ENCODE measurements around the gene SMLR1. TPM values are rescaled to one million over a fixed set of nuclear protein-coding genes. Genes with fewer than 3 reads are reported as not detected.
"Not testable (repeated sequence)": the region's sequence is repeated elsewhere in the genome, so short reads cannot be mapped to it uniquely, and the experiment has no call there.

SMLR1 gene
- total RNA-seq, 2 experiments from 2014 or later: not detected

DNA sequence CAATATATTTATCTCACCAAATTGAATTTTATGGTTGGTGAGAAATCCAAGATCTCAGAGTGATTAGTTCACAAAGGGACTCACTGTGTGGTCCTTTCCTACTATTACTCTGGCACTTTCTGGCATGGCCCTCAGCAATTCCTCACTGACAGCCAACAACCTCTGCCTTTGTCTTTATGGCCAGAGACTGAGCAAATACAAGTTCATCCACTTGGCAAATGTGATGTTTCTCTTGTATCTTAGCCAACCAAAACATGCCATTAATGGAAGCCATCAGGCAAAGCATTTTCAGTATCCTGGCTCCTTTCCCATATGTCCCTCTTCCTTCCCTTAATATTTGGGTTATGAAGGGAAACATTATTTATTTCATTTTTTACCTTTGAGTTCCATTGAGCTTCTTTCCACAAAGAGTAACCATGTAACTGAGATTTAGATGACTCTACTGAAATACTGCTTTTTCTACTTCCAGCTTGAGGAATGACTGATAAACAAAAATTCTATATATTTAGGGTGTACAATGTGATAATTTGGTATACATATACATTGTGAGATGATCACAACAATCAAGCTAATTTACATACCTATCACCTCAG lies 30.8 kb upstream of the SMLR1 start:
- Mint-ChIP-seq H3K36me3 (ENCODE audit: low read depth) (no peaks in the 10 kb centered on the region), H3K9me3 (ENCODE audit: insufficient read depth) (no peaks in the 10 kb centered on the region), H3K27me3 (ENCODE audit: low read depth) (no peaks in the 10 kb centered on the region), H3K4me1 (ENCODE audit: low read depth) (no peaks in the 10 kb centered on the region), H3K4me3 (no peak overlapping the region), H3K27ac (no peak overlapping the region)
- ATAC-seq (no peak), DNase-seq (no peak)
- POLR2A ChIA-PET: no interaction called here
- CTCF ChIA-PET: interaction anchor here (0.6 kb wide), 1 partner anchor 32 kb away, joined by 3 read pairs; no protein-coding TSS in a partner anchor

DNA sequence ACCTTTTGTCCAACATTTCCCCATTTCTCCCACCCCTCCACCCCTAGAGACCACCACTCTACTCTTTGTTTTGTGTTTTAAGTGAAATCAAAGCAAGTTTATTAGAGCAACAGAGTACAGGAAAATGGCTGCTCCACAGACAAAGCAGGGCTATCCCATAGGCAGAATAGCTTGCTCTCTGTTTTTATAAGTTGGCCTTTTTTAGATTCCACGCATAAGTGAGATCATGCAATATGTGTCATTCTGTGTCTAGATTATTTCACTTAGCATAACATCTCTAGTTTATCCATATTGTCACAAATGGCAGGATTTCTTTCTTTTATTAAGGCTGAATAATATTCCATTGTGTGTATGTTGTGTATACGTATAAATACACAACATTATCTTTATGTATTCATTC lies 30.1 kb upstream of the SMLR1 start:
- H3K36me3 Mint-ChIP-seq (ENCODE audit: low read depth): no peaks in the 10 kb centered on the region
- no peaks in the 10 kb centered on the region for H3K9me3 Mint-ChIP-seq (ENCODE audit: insufficient read depth)
- no peaks in the 10 kb centered on the region for H3K4me1 Mint-ChIP-seq (ENCODE audit: low read depth)

DNA sequence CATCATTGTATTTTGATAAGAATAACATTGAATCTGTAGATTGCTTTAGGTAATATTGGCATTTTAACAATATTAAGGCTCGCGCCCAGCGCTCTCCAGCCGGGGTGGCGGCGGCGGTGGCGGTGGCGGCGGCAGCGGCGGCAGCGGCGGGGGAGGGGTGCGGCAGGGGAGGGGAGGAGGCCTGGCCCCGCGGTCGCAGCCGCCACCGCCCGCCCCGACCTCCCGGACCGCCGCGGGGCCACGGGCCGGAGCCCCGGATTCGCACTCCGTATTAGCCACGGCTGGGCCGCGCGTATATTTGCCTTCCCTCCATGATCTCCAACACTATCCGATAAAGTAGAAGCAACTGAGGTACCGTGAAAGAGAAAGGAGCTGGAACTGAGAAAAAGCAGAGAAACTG lies 25.8 kb upstream of the SMLR1 start:
- H3K4me1 Mint-ChIP-seq (ENCODE audit: low read depth); H3K9me3 Mint-ChIP-seq (ENCODE audit: insufficient read depth); H3K27ac Mint-ChIP-seq; POLR2A ChIA-PET; DNase-seq; H3K27me3 Mint-ChIP-seq (ENCODE audit: low read depth); H3K36me3 Mint-ChIP-seq (ENCODE audit: low read depth); H3K4me3 Mint-ChIP-seq; CTCF ChIA-PET; ATAC-seq: not testable (repeated sequence)

More for the DNA sequence above, 30.1 kb upstream of the SMLR1 start:
- no peak overlapping the region for H3K27ac Mint-ChIP-seq
- ATAC-seq (no peak), DNase-seq (no peak)
- CTCF ChIA-PET: no interaction called here
- no peaks in the 10 kb centered on the region for H3K27me3 Mint-ChIP-seq (ENCODE audit: low read depth)
- no peak overlapping the region for H3K4me3 Mint-ChIP-seq
- POLR2A ChIA-PET: no interaction called here

DNA sequence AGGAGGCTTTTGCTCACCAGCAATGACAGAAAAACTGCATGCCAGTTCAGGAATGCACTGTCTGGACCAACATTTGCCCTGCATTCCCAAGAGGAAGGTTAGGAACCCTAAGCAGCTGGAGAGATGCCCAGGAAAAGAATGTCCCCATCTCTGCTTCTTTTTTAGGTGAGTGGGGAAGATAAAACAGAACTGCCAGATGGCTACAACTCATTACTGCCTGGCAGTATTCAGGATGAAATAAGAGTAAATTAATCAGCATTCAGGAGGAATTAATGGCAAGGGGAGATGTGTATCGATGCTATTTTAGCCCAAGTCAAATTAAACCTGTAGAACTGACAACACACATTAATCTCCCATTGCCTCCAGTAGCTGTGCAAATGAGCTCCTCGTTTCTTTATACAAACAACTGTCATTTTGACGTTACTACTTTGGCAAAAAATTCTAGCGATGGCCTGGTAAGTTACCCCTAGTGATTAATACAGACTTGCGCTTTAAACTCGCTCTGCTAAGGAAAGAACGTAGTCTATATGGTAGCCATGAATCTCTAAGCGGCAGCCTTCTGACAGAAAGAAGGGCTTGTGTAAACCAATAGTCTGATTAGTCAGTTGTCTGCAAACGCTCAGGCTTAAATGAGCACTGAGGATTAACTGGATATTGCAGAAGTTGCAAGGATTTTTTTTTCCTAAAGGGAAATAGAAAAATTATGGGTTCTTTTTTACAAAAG lies 16.7 kb upstream of the SMLR1 start:
- ChIA-PET POLR2A (no interaction called here), CTCF (no interaction called here)
- ATAC-seq (no peak), DNase-seq (no peak)
- no peak overlapping the region for H3K27ac Mint-ChIP-seq
- no peak overlapping the region for H3K4me3 Mint-ChIP-seq
- no peaks in the 10 kb centered on the region for H3K9me3 Mint-ChIP-seq (ENCODE audit: insufficient read depth)
- no peaks in the 10 kb centered on the region for H3K4me1 Mint-ChIP-seq (ENCODE audit: low read depth)
- H3K36me3 Mint-ChIP-seq (ENCODE audit: low read depth): no peaks in the 10 kb centered on the region
- peaks cover 3% of the 10 kb centered on the region for H3K27me3 Mint-ChIP-seq (ENCODE audit: low read depth)

DNA sequence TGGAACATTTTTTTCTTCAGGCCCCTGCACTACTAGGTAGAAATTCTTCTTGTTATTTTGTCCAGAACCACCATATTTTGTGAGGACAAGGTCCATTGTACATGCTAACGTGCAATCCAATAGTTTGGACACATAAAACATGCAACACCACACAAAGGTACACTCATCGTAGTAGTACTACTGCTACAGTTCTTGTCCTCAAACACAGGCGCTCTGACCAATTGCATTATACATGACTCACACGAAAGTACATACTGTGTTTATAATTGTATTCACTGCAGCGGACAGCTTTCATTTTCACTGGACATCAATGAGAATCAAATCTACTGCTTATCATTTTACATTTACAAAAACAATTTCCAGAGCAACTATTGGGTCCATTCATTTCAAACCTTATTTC lies 15.3 kb upstream of the SMLR1 start:
- Mint-ChIP-seq H3K4me3 (no peak overlapping the region), H3K27me3 (ENCODE audit: low read depth) (peaks cover 3% of the 10 kb centered on the region), H3K4me1 (ENCODE audit: low read depth) (no peaks in the 10 kb centered on the region), H3K27ac (no peak overlapping the region), H3K36me3 (ENCODE audit: low read depth) (no peaks in the 10 kb centered on the region), H3K9me3 (ENCODE audit: insufficient read depth) (no peaks in the 10 kb centered on the region)
- ATAC-seq: no peak
- CTCF ChIA-PET: interaction anchor here (0.6 kb wide), 1 partner anchor 328 kb away, joined by 3 read pairs; no protein-coding TSS in a partner anchor
- no peak for DNase-seq
- POLR2A ChIA-PET: no interaction called here

DNA sequence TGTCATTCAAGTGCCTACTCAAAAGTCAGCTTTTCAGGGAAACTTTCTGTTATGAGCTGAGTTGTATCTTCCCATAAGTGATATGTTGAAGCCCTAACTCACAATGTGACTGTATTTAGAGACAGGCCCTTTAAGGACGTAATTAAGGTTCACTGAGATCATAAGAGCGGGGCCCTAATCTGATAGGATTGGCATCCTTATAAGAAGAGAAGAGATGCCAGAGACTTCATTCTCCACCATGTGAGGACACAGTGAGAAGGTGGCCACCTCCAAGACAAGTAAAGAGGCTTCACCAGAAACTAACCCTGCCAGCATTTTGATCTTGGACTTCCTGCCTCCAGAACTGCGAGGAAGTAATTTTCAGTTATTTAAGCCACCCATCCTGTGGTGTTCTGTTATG lies 12.7 kb upstream of the SMLR1 start:
- CTCF ChIA-PET: interaction anchor here (0.9 kb wide), 1 partner anchor 532 kb away, joined by 3 read pairs; no protein-coding TSS in a partner anchor
- peaks cover 7% of the 10 kb centered on the region for H3K9me3 Mint-ChIP-seq (ENCODE audit: insufficient read depth)

DNA sequence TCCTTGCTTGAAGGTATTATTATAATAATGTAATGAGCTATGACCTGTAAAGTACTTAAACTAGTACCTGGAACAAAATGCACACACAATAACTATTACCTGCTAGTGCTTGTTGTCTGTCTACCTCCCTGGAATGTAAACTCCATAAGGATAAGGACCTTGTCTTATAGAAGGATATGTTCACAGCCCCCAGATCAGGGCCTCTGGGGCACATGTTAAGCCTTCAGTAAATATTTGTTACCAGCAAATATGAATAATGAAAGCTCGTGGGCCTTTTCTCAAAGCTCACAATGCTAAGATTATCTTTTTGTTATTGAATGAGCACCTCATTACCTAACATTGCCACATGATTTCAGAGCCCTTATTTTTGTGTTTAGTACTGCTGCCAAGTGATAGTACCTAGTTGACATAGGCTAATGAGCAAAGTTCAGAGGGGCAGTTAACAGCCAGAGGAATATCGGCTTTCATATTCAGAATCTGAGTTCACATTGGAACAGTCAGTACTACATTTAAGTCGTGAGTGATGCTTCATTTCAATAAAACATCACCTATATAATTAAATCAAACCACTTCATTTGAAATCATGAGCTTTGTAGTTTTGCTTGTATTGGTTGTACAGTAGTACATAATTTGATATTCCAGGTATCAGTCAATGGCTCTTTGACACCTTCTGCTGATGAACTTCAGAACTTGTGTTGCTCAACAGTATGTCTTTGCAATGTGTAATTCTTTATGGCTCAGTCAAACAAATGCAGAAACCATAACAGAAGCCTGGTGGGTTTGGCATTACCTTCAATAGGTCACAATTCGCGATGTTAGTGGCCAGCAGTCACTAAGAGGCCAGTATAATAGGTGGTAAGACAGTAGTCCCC lies 11.8 kb upstream of the SMLR1 start:
- ChIA-PET POLR2A (no interaction called here), CTCF (interaction anchor here (0.8 to 0.9 kb wide), 2 partner anchors 117 to 533 kb away, joined by 3 to 4 read pairs; no protein-coding TSS in a partner anchor)
- Mint-ChIP-seq H3K27ac (no peak overlapping the region), H3K36me3 (ENCODE audit: low read depth) (peaks cover 4% of the 10 kb centered on the region), H3K4me1 (ENCODE audit: low read depth) (peaks cover 4% of the 10 kb centered on the region), H3K27me3 (ENCODE audit: low read depth) (peaks cover 2% of the 10 kb centered on the region), H3K9me3 (ENCODE audit: insufficient read depth) (peaks cover 7% of the 10 kb centered on the region), H3K4me3 (no peak overlapping the region)
- no peak for DNase-seq
- ATAC-seq: no peak

More for the DNA sequence above, 12.7 kb upstream of the SMLR1 start:
- DNase-seq: no peak
- peaks cover 4% of the 10 kb centered on the region for H3K36me3 Mint-ChIP-seq (ENCODE audit: low read depth)
- peaks cover 5% of the 10 kb centered on the region for H3K27me3 Mint-ChIP-seq (ENCODE audit: low read depth)
- ATAC-seq: no peak
- peaks cover 4% of the 10 kb centered on the region for H3K4me1 Mint-ChIP-seq (ENCODE audit: low read depth)
- POLR2A ChIA-PET: no interaction called here
- H3K27ac Mint-ChIP-seq: no peak overlapping the region
- no peak overlapping the region for H3K4me3 Mint-ChIP-seq

DNA sequence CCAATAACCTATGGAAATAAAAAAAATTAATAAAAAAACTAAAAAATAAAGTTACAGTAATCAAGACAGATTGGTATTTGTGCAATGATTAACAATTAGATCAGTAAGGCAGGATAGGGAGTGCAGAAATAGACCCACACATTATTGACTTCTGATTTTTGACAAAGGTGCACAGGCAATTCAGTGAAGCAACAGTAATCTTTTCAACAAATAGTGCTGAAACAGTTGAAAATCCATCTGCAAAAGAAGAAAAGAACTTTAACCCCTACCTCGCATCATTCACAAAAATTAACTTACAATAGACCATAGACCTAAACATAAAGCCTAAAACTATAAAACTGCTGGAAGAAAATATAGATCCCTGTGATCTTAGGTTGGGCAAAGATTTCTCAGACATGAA lies 4.5 kb upstream of the SMLR1 start:
- POLR2A ChIA-PET: no interaction called here
- H3K27ac Mint-ChIP-seq: no peak overlapping the region
- peaks cover 8% of the 10 kb centered on the region for H3K27me3 Mint-ChIP-seq (ENCODE audit: low read depth)
- H3K9me3 Mint-ChIP-seq (ENCODE audit: insufficient read depth): peaks cover 6% of the 10 kb centered on the region
- H3K4me1 Mint-ChIP-seq (ENCODE audit: low read depth): peaks cover 13% of the 10 kb centered on the region
- CTCF ChIA-PET: no interaction called here
- no peak for DNase-seq
- ATAC-seq: no peak
- H3K36me3 Mint-ChIP-seq (ENCODE audit: low read depth): no peaks in the 10 kb centered on the region
- no peak overlapping the region for H3K4me3 Mint-ChIP-seq

DNA sequence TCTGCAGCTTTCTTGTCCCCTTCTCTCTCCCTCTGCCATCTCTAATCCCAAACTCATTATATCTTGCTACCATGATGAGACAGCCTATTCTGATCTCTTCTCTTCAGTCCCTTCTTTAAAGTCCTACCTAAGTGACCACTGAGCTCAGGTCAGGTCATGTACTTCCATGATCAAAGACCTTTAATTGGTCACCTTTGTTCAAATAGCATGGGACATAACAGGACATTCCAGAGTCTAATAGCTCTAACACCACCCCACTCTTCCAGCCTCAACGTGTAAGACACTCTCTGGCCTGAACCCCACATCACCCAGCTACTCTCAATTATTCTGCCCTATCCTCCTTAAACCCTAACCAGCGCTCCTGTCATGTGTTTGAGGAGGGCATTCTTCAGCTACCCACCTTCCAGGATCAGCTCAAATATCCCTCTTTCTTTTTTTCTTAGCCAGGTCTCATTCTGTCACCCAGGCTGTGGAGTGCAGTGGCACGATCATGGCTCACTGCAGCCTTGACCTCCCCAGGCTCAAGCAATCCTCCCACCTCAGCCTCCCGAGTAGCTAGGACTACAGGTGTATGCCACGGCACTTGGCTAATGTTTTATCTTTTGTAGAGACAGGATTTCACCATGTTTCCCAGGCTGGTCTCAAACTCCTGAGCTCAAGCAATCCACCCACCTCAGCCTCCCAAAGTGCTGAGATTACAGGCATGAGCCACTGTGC lies 2.1 kb upstream of the SMLR1 start:
- DNase-seq (no peak), ATAC-seq (no peak)
- no peaks in the 10 kb centered on the region for H3K9me3 Mint-ChIP-seq (ENCODE audit: insufficient read depth)
- ChIA-PET POLR2A (no interaction called here), CTCF (interaction anchor here (1.1 to 1.2 kb wide), 3 partner anchors 10 to 21 kb away, joined by 3 to 4 read pairs (median 3); no protein-coding TSS in a partner anchor)
- no peaks in the 10 kb centered on the region for H3K36me3 Mint-ChIP-seq (ENCODE audit: low read depth)
- H3K4me3 Mint-ChIP-seq: no peak overlapping the region
- peaks cover 6% of the 10 kb centered on the region for H3K27me3 Mint-ChIP-seq (ENCODE audit: low read depth)
- H3K27ac Mint-ChIP-seq: no peak overlapping the region
- peaks cover 9% of the 10 kb centered on the region for H3K4me1 Mint-ChIP-seq (ENCODE audit: low read depth)

DNA sequence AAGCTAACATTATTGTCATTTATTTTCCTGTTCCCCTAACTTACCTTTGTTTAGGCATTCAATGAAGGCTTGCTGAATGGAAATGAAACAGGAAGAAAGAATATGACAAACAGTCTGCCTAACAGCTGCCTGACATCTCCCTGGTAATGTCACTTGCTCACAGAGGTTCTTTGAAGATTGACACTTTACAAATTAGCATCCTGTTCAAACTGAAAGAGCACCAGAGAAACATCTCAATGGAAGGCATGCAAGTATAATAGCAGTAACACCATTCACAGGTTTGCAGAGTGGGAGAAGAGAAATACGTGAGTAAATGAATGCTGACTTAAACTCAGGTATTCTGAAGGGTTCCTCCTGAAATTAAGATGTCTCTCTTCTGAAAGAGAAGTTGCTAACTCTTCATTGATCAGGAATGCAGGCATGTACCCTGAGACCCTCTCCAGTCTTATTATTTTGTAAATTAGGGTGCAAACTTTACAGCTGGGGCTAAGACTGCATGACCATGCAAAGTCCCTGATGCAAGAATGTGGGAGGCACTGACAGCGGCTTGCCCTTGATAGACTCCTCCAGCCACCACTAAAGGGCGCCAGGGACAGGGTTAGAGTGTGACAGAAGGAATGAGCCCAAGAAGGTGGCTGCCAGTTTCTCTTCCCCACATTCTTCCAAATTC lies 1.3 kb upstream of the SMLR1 start:
- CTCF ChIA-PET: interaction anchor here (1.1 to 1.2 kb wide), 3 partner anchors 9 to 20 kb away, joined by 3 to 4 read pairs (median 3); no protein-coding TSS in a partner anchor
- Mint-ChIP-seq H3K27ac (no peak overlapping the region), H3K4me3 (no peak overlapping the region), H3K27me3 (ENCODE audit: low read depth) (peaks cover 6% of the 10 kb centered on the region), H3K9me3 (ENCODE audit: insufficient read depth) (no peaks in the 10 kb centered on the region), H3K4me1 (ENCODE audit: low read depth) (peaks cover 9% of the 10 kb centered on the region), H3K36me3 (ENCODE audit: low read depth) (no peaks in the 10 kb centered on the region)
- POLR2A ChIA-PET: no interaction called here
- no peak for ATAC-seq
- DNase-seq: no peak

Measured in activated CD8-positive, alpha-beta T cell treated with anti-CD3 and anti-CD28 coated beads, Interleukin-2, amount 10 ng/mL, durations not matched to agents 7 days and 5 days (primary cell).